ENCODE results near the gene TENM3. TPM values are rescaled to one million over a fixed set of nuclear protein-coding genes. Genes with fewer than 3 reads are reported as not detected.

The TENM3 gene
- total RNA-seq, 1 donor from 2014 or later, result not detected

DNA sequence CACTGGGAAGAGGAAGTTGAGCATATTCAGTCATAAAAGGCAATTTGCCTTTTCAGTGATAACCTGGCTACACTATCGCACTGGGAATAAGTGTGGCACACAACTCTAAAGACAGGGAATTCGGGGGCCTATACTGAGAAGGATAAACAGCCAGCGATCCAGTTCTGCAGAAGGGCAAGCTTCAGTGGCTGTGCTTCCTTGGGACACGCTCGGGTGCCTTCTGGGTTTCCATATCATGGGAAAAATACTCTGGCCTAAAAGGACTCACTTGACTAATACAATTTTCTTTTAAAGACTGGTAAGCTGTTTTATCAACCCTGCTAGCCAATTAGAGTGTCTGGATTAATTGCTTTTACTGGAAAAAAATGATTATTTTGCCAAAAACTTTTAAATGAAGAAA lies 58.5 kb downstream of the TENM3 start:
- H3K27ac Mint-ChIP-seq, result no peak overlapping the region
- intact Hi-C loops (cut with micrococcal nuclease), result no loop called here
- DNase-seq, result no peak

DNA sequence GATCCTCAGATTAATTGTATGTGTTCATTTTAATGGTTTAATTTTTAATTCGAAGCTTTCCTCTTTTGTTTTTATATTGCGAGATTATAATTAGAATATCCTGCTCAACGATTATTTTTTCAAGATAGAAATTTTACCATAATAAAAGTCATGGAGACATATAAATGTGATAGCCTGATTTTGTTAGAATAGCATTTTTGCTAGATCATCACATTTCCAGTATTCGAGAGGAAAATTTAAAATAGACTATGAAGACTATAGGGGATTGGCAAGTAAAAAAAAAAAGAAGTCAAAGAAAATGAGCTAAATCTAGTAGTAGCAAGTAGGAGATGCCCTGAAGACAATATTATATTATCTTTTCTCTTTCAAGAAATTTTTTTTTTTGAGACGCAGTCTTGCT lies 60.6 kb downstream of the TENM3 start:
- Mint-ChIP-seq H3K4me3 (no peak overlapping the region), H3K27ac (no peak overlapping the region), H3K4me1 (no peaks in the 10 kb centered on the region), H3K9me3 (peaks cover 4% of the 10 kb centered on the region), H3K36me3 (ENCODE audit: low read depth) (no peaks in the 10 kb centered on the region), H3K27me3 (no peaks in the 10 kb centered on the region)
- ChIA-PET POLR2A (no interaction called here), CTCF (no interaction called here)
- DNase-seq (no peak), ATAC-seq (ENCODE audit: low read depth) (no peak)
- intact Hi-C loops (cut with micrococcal nuclease), result no loop called here
- TF ChIP-seq, protein P1, sequence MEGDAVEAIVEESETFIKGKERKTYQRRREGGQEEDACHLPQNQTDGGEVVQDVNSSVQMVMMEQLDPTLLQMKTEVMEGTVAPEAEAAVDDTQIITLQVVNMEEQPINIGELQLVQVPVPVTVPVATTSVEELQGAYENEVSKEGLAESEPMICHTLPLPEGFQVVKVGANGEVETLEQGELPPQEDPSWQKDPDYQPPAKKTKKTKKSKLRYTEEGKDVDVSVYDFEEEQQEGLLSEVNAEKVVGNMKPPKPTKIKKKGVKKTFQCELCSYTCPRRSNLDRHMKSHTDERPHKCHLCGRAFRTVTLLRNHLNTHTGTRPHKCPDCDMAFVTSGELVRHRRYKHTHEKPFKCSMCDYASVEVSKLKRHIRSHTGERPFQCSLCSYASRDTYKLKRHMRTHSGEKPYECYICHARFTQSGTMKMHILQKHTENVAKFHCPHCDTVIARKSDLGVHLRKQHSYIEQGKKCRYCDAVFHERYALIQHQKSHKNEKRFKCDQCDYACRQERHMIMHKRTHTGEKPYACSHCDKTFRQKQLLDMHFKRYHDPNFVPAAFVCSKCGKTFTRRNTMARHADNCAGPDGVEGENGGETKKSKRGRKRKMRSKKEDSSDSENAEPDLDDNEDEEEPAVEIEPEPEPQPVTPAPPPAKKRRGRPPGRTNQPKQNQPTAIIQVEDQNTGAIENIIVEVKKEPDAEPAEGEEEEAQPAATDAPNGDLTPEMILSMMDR (IDR thresholded peaks at IDR 0.05), result no peak

More for the DNA sequence above, 58.5 kb downstream of the TENM3 start:
- Mint-ChIP-seq H3K9me3 (peaks cover 4% of the 10 kb centered on the region), H3K4me1 (no peaks in the 10 kb centered on the region), H3K27me3 (no peaks in the 10 kb centered on the region), H3K4me3 (no peak overlapping the region), H3K36me3 (ENCODE audit: low read depth) (no peaks in the 10 kb centered on the region)
- POLR2A ChIA-PET, result no interaction called here
- CTCF ChIA-PET, result no interaction called here
- no peak for ATAC-seq (ENCODE audit: low read depth)
- TF ChIP-seq, protein P1 (IDR thresholded peaks at IDR 0.05), result no peak

DNA sequence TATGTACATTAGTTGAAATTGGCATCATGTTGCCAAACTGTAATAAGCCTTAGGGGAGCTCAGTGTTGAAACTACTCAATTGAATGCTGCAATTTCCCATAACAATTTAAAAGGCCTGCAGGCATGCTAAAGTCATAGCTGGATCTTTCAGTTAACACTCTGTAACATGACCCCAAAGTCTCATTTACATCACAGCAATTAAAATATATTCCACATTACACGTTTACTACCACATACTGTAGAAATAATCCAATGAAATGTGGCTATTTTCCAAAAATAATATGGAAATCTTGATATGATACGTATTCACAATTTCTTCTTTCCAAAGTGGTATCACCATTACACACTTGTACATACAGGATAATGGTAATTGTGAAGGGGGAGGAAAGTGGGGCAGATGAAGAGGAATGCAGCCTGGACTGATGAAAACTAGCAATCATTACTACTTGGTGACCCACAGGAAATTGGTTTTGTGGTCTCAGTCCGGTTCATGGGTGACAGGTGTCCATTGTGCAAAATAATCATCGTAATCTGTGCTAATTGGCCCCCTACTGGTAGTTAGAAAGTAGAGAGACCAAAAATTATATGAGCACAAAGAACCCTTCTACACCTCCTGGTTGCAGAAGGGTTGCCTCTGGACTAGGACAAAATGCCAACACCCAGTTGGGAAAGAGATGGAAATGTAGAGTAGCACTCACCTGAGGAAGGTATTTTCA lies 63.7 kb downstream of the TENM3 start:
- no peak overlapping the region for H3K27ac Mint-ChIP-seq
- H3K4me1 Mint-ChIP-seq, result no peaks in the 10 kb centered on the region
- intact Hi-C loops (cut with micrococcal nuclease), result no loop called here
- H3K27me3 Mint-ChIP-seq, result no peaks in the 10 kb centered on the region
- CTCF ChIA-PET, result interaction anchor here (1.1 kb wide), 1 partner anchor 12 kb away, joined by 3 read pairs; no protein-coding TSS in a partner anchor
- H3K36me3 Mint-ChIP-seq (ENCODE audit: low read depth), result no peaks in the 10 kb centered on the region
- H3K9me3 Mint-ChIP-seq, result no peaks in the 10 kb centered on the region
- POLR2A ChIA-PET, result no interaction called here
- DNase-seq (no peak), ATAC-seq (ENCODE audit: low read depth) (no peak)
- TF ChIP-seq, protein P1 (IDR thresholded peaks at IDR 0.05), result no peak
- no peak overlapping the region for H3K4me3 Mint-ChIP-seq

DNA sequence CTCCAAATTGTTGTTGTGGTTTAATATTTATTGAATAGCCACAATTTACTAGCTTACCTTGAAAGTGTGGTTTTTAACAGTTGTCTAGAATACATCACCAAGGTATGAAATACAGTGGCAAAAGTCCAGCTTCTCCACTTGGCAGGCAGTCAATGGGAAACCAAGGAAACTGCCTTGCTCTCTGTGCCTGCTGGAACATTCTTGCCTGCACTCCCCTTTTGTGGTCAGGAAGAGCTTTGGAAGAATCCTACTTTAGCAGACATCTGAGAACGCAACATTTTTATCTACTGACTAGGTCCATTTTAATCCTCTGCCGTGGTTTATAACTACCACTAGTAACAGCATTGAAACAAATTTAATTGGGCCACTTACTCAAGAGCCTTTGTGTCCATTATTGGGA lies 64.5 kb downstream of the TENM3 start:
- H3K4me3 Mint-ChIP-seq, result no peak overlapping the region
- no peaks in the 10 kb centered on the region for H3K9me3 Mint-ChIP-seq
- no peak for DNase-seq
- ChIA-PET POLR2A (no interaction called here), CTCF (interaction anchor here (1.1 kb wide), 1 partner anchor 11 kb away, joined by 3 read pairs; no protein-coding TSS in a partner anchor)
- TF ChIP-seq, protein P1 (IDR thresholded peaks at IDR 0.05), result no peak
- H3K4me1 Mint-ChIP-seq, result no peaks in the 10 kb centered on the region
- H3K27ac Mint-ChIP-seq, result no peak overlapping the region
- H3K36me3 Mint-ChIP-seq (ENCODE audit: low read depth), result no peaks in the 10 kb centered on the region
- no peaks in the 10 kb centered on the region for H3K27me3 Mint-ChIP-seq
- no peak for ATAC-seq (ENCODE audit: low read depth)
- intact Hi-C loops (cut with micrococcal nuclease), result no loop called here

DNA sequence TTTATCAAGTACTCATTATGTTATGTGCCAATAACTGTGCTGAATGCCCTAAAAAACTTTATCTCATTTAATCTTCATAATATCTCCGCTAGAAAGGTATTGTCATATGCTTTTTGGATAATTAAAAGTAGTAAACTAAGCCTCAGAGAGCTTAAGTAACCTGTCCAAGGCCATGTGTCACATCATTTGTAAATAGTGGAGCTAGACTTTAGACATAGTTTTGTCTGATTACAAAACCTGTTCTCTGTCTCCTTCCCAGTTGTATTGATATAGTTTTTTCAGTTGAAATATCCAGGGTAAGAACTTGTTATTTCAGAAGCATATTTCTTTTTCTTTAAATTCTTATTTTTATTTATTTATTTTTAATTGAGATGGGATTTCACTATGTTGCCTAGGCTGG lies 66.7 kb downstream of the TENM3 start:
- DNase-seq, result no peak
- Mint-ChIP-seq H3K27ac (no peak overlapping the region), H3K27me3 (no peaks in the 10 kb centered on the region), H3K4me3 (no peak overlapping the region), H3K4me1 (no peaks in the 10 kb centered on the region), H3K9me3 (peaks cover 8% of the 10 kb centered on the region), H3K36me3 (ENCODE audit: low read depth) (no peaks in the 10 kb centered on the region)
- TF ChIP-seq, protein P1 (IDR thresholded peaks at IDR 0.05), result no peak
- POLR2A ChIA-PET, result no interaction called here
- CTCF ChIA-PET, result no interaction called here
- intact Hi-C loops (cut with micrococcal nuclease), result no loop called here
- no peak for ATAC-seq (ENCODE audit: low read depth)
